GM12865 (cell line): ENCODE measurements around the gene LRRC4C.

Source experiments
- DNase-seq: peaks from one replicate; pipeline ENCODE4 v3.0.0; 2010; ENCODE audit warnings: low read depth
- H3K4me3 ChIP-seq: 2 replicates; pipeline ENCODE4 v1.5.1; 2011; ENCODE audit warnings: mild to moderate bottlenecking, low read depth, low read length, control low read depth
- TF ChIP-seq, protein P1 (sequence below): IDR thresholded peaks from 2 replicates; pipeline ENCODE4 v1.5.1; 2011; ENCODE audit warnings: low read length, control low read depth, low read depth, inconsistent platforms; ENCODE audit not compliant: insufficient read depth; ENCODE audit errors: missing control alignments

Gene LRRC4C

DNA sequence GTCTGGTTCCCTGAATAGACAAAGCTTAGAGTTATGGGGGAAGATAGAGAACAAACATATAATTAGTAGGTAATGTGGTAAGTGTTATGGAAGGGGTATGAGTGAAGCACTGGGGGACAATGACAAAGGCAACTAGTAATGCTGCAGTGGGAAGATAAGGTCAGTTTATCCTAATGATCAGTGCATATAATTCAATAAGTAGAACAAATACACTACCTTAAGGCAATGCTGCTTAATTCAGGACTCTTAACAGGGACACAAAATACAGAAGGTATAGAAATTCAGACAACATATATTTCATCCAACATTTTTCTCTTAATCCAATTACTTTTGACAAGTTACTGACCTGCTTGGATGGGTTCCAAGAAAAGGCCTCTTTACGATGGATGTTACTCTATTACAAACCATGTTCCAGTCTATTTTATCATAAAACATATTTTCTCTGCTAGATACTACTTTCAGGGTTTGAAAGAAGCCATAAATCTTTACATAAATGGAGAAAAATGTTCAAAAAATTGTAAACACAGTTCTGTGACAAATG lies 1186.2 kb downstream of the LRRC4C start:
- no peak for DNase-seq
- TF ChIP-seq, protein P1, sequence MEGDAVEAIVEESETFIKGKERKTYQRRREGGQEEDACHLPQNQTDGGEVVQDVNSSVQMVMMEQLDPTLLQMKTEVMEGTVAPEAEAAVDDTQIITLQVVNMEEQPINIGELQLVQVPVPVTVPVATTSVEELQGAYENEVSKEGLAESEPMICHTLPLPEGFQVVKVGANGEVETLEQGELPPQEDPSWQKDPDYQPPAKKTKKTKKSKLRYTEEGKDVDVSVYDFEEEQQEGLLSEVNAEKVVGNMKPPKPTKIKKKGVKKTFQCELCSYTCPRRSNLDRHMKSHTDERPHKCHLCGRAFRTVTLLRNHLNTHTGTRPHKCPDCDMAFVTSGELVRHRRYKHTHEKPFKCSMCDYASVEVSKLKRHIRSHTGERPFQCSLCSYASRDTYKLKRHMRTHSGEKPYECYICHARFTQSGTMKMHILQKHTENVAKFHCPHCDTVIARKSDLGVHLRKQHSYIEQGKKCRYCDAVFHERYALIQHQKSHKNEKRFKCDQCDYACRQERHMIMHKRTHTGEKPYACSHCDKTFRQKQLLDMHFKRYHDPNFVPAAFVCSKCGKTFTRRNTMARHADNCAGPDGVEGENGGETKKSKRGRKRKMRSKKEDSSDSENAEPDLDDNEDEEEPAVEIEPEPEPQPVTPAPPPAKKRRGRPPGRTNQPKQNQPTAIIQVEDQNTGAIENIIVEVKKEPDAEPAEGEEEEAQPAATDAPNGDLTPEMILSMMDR, result no peak
- H3K4me3 ChIP-seq, result no peak overlapping the region

DNA sequence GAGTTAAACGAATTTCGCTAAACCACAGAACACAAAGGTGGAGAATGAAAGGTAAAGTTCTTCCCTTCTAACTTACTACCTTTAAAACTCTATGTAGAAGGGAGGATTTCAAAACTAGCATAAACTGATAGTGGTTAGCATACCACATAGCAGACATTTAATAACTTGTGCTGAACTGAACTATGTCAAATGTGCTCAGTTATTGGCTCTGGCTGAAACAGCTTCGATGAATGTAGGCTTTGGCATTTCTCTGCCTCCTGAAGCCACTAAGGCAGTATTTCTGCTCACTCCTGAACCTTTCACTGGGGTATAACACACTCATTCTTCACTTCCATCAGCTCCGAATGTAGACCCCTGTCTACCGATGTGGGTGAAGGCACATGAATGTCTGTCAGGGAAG lies 1188.1 kb downstream of the LRRC4C start:
- TF ChIP-seq, protein P1, result no peak
- DNase-seq, result no peak
- no peak overlapping the region for H3K4me3 ChIP-seq

DNA sequence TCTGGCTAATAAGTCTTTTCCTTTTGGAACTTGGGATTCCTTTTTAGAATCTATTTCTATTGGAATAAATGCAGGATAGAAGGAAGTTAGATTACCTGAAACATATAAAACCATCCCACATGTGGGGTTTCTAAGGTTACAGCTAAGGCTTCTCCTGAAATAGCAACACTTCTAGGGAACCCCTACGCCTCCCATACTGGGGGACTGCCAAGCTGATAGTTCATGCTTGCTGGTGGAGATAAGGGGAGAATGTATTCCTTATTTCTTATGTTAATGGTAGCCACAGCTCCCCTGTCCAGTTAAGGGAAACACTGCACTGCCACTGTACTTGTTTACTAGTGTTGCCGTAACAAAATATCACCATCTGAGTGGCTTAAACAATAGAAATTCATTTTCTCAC lies 1189.6 kb downstream of the LRRC4C start:
- TF ChIP-seq, protein P1, result no peak
- no peak overlapping the region for H3K4me3 ChIP-seq
- DNase-seq, result no peak

DNA sequence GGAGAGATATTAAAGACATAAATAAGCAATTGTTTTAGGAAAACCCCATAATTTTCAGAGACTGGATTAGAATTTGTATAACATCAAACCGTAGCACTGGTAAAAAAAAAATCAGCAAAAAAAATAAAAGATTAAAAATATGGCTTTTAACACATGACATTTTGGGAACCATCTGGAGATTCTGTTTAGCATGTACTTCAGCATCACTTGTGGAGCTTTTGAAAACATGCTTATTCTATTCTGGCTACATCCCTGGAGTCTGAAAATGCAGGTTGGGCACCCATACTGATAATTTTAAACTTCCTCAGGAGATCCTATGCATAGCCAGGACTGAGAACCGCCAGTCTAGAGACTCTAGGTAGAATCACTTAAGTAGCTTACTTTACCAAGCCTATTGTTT lies 1190.9 kb downstream of the LRRC4C start:
- no peak overlapping the region for H3K4me3 ChIP-seq
- DNase-seq, result no peak
- TF ChIP-seq, protein P1, result no peak

DNA sequence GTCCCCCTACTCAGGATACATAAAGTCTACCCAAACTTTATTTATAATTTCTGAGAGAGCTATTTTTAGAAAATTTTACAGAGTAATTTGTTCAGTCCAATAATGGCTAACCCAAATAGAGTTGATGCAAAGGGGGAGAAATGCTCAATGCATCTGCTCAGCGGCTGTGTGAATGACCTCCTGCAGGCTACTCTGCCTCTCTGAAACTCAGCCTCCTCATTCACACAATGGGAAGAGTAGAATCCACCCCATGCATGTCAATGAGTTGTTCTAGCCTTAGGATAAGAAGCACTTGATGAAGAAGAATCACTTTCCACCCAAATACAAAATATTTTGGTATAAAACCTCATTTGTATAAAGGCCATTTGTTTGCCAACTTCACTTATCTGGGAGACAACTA lies 1204.0 kb downstream of the LRRC4C start:
- no peak for DNase-seq
- TF ChIP-seq, protein P1, result no peak
- H3K4me3 ChIP-seq, result no peak overlapping the region

DNA sequence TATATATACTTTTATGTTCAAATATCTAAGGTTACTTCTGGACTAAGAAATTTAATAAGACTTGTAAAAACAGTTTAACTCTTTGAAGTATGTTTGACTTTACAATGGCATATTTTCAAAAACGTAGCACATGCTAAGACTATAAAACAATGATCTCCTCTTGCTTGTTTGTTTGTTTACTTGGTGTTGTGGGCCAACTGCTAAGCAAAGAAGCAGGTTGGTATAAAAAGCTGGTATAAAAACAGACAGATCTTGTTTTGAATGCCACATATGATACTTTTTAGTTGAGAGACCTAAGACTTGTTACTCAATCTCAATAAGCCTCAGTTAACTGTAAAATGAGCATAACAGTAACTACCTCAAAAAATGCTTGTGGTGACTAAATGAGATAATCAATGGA lies 1206.3 kb downstream of the LRRC4C start:
- H3K4me3 ChIP-seq, result no peak overlapping the region
- TF ChIP-seq, protein P1, result no peak
- no peak for DNase-seq

DNA sequence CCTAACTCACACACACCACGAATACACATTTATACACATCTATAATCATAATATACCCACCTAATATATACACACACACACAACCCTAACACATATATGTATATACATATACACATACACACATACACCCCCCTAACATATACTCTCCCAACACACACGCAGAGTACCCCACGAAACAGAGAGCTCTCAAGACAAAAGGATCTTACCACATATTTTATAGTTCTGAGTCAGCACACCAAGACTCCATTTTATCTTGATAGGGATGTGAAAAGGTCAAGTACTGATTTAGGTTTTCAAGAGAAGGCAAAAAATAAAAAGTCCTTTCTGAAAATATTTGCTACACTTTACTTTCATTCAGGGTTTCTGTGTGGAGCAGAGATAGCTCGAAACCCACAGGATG lies 1207.2 kb downstream of the LRRC4C start:
- peak; percentile 1 for DNase-seq
- TF ChIP-seq, protein P1, result no peak
- no peak overlapping the region for H3K4me3 ChIP-seq
